ENCODE measurements around the gene ZDHHC12. TPM values are rescaled to one million over a fixed set of nuclear protein-coding genes. Genes with fewer than 3 reads are reported as not detected.

ZDHHC12 gene
- total and polyA plus RNA-seq, 2 of the 13 experiments (the other 11 are each of a cell fraction or from before 2014, with no cell fraction given) = 25.4 to 28.0 TPM

- TF ChIP-seq, protein P1, sequence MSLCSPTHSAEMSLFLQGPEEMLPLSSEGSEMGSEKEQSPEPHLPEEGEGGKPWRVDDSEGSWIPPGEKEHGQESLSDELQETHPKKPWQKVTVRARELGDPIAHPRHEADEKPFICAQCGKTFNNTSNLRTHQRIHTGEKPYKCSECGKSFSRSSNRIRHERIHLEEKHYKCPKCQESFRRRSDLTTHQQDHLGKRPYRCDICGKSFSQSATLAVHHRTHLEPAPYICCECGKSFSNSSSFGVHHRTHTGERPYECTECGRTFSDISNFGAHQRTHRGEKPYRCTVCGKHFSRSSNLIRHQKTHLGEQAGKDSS (CRISPR knock-in tag; IDR thresholded peaks at IDR 0.05; ENCODE audit: borderline replicate concordance, low read depth) = peak; percentile 39; the same call in 1 of the 2 replicates
- TF ChIP-seq, protein P2, sequence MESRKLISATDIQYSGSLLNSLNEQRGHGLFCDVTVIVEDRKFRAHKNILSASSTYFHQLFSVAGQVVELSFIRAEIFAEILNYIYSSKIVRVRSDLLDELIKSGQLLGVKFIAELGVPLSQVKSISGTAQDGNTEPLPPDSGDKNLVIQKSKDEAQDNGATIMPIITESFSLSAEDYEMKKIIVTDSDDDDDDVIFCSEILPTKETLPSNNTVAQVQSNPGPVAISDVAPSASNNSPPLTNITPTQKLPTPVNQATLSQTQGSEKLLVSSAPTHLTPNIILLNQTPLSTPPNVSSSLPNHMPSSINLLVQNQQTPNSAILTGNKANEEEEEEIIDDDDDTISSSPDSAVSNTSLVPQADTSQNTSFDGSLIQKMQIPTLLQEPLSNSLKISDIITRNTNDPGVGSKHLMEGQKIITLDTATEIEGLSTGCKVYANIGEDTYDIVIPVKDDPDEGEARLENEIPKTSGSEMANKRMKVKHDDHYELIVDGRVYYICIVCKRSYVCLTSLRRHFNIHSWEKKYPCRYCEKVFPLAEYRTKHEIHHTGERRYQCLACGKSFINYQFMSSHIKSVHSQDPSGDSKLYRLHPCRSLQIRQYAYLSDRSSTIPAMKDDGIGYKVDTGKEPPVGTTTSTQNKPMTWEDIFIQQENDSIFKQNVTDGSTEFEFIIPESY (CRISPR knock-in tag; IDR thresholded peaks at IDR 0.05) = peak; percentile 45
- TF ChIP-seq ZSCAN31 (CRISPR knock-in tag; IDR thresholded peaks at IDR 0.05; ENCODE audit: low read depth) = no peak
- TF ChIP-seq ERF (CRISPR knock-in tag; IDR thresholded peaks at IDR 0.05) = peak; percentile 80; the same call in 1 of the 2 replicates
- no peak; the same call in none of the 2 replicates for TF ChIP-seq CEBPG (CRISPR knock-in tag; IDR thresholded peaks at IDR 0.05)
- peak; percentile 59; the same call in 1 of the 2 replicates for TF ChIP-seq ZBTB25 (CRISPR knock-in tag; IDR thresholded peaks at IDR 0.05)
- TF ChIP-seq THAP11 (CRISPR knock-in tag; IDR thresholded peaks at IDR 0.05) = no peak; the same call in 1 of the 2 replicates
- TF ChIP-seq, protein P3, sequence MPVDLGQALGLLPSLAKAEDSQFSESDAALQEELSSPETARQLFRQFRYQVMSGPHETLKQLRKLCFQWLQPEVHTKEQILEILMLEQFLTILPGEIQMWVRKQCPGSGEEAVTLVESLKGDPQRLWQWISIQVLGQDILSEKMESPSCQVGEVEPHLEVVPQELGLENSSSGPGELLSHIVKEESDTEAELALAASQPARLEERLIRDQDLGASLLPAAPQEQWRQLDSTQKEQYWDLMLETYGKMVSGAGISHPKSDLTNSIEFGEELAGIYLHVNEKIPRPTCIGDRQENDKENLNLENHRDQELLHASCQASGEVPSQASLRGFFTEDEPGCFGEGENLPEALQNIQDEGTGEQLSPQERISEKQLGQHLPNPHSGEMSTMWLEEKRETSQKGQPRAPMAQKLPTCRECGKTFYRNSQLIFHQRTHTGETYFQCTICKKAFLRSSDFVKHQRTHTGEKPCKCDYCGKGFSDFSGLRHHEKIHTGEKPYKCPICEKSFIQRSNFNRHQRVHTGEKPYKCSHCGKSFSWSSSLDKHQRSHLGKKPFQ (CRISPR knock-in tag; IDR thresholded peaks at IDR 0.05; ENCODE audit: insufficient replicate concordance) = no peak
- TF ChIP-seq ARNT (IDR thresholded peaks at IDR 0.05) = no peak
- no peak for TF ChIP-seq ZNF563 (CRISPR knock-in tag; IDR thresholded peaks at IDR 0.05)
- 0 out of 2 replicates have a peak, but pooled peaks have one; percentile 28 for TF ChIP-seq ZNF891 (CRISPR knock-in tag; IDR thresholded peaks at IDR 0.05)
- TF ChIP-seq, protein P4, sequence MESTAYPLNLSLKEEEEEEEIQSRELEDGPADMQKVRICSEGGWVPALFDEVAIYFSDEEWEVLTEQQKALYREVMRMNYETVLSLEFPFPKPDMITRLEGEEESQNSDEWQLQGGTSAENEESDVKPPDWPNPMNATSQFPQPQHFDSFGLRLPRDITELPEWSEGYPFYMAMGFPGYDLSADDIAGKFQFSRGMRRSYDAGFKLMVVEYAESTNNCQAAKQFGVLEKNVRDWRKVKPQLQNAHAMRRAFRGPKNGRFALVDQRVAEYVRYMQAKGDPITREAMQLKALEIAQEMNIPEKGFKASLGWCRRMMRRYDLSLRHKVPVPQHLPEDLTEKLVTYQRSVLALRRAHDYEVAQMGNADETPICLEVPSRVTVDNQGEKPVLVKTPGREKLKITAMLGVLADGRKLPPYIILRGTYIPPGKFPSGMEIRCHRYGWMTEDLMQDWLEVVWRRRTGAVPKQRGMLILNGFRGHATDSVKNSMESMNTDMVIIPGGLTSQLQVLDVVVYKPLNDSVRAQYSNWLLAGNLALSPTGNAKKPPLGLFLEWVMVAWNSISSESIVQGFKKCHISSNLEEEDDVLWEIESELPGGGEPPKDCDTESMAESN (CRISPR knock-in tag; conservative IDR thresholded peaks at IDR 0.05) = 0 out of 2 replicates have a peak, but pooled peaks have one; percentile 43
Observed at GRCh38 chr9:128733256-128733655, 9.3 kb upstream of the ZDHHC12 start (continued).

Measured in HepG2 (cell line).